Stimulated activated memory B cell treated with anti-CD40 and anti-IgM and Interleukin-4, amounts not matched to agents 10 μg/mL and 1 μg/mL and 100 μg/mL, for 72 hours (primary cell): Measurements from ENCODE around the gene MAN1A1.

Experiments
- ATAC-seq: fragments of 150-1000 bp; cut with Tn5 transposase; 2 replicates; pipeline ENCODE4 v1.10.0; 2021
- H3K27ac Mint-ChIP-seq: one replicate; pipeline ENCODE4 v1.8.0; 2022; ENCODE audit warnings: mild to moderate bottlenecking, mixed read lengths
- H3K27me3 Mint-ChIP-seq: one replicate; pipeline ENCODE4 v1.8.0; 2022; ENCODE audit warnings: mixed read lengths
- H3K36me3 Mint-ChIP-seq: one replicate; pipeline ENCODE4 v1.8.0; 2022; ENCODE audit warnings: mixed read lengths
- H3K4me1 Mint-ChIP-seq: one replicate; pipeline ENCODE4 v1.8.0; 2022; ENCODE audit warnings: mixed read lengths
- H3K4me3 Mint-ChIP-seq: one replicate; pipeline ENCODE4 v1.8.0; 2022; ENCODE audit warnings: mild to moderate bottlenecking, moderate library complexity, mixed read lengths
- H3K9me3 Mint-ChIP-seq: one replicate; pipeline ENCODE4 v1.8.0; 2022; ENCODE audit warnings: mixed read lengths

Gene MAN1A1

DNA sequence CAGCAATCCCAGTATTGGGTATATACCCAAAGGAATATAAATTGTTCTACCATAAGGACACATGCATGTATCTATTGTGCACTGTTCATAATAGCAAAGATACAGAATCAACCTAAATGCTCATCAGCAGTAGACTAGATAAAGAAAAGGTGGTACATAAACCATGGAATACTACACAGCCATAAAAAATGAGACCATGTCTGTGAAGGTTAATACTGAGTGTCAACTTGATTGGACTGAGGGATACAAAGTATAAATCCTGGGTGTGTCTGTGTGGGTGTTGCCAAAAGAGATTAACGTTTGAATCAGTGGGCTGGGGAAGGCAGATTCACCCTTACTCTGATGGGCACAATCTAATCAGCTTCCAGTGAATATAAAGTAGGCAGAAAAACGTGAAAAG is 86.9 kb downstream of the MAN1A1 start:
- no peak overlapping the region for H3K27ac Mint-ChIP-seq

GRCh38 chr6:119261944-119262284 is 87.6 kb downstream of the MAN1A1 start:
- ATAC-seq = no peak
- no peaks in the 10 kb centered on the region for H3K27me3 Mint-ChIP-seq
- H3K9me3 Mint-ChIP-seq = peaks cover 5% of the 10 kb centered on the region
- H3K4me3 Mint-ChIP-seq = no peak overlapping the region
- H3K36me3 Mint-ChIP-seq = peaks cover 23% of the 10 kb centered on the region
- no peak overlapping the region for H3K27ac Mint-ChIP-seq
- H3K4me1 Mint-ChIP-seq = no peaks in the 10 kb centered on the region

More for the DNA sequence above, 86.9 kb downstream of the MAN1A1 start:
- H3K4me1 Mint-ChIP-seq = peaks cover 3% of the 10 kb centered on the region
- no peak overlapping the region for H3K4me3 Mint-ChIP-seq
- peaks cover 5% of the 10 kb centered on the region for H3K9me3 Mint-ChIP-seq
- H3K36me3 Mint-ChIP-seq = peaks cover 20% of the 10 kb centered on the region
- no peaks in the 10 kb centered on the region for H3K27me3 Mint-ChIP-seq
- ATAC-seq = no peak

- no peaks in the 10 kb centered on the region for H3K4me1 Mint-ChIP-seq
- H3K4me3 Mint-ChIP-seq = no peak overlapping the region
- ATAC-seq = no peak
- peaks cover 36% of the 10 kb centered on the region for H3K36me3 Mint-ChIP-seq
- peaks cover 5% of the 10 kb centered on the region for H3K9me3 Mint-ChIP-seq
- no peaks in the 10 kb centered on the region for H3K27me3 Mint-ChIP-seq
- H3K27ac Mint-ChIP-seq = no peak overlapping the region
These were observed 90.5 kb downstream of the MAN1A1 start for GRCh38 chr6:119259027-119259426.

- Mint-ChIP-seq H3K9me3 (peaks cover 2% of the 10 kb centered on the region), H3K27ac (no peak overlapping the region), H3K27me3 (no peaks in the 10 kb centered on the region), H3K4me3 (no peak overlapping the region), H3K4me1 (no peaks in the 10 kb centered on the region), H3K36me3 (peaks cover 36% of the 10 kb centered on the region)
- no peak for ATAC-seq
These were observed 91.8 kb downstream of the MAN1A1 start for GRCh38 chr6:119257726-119258125.

DNA sequence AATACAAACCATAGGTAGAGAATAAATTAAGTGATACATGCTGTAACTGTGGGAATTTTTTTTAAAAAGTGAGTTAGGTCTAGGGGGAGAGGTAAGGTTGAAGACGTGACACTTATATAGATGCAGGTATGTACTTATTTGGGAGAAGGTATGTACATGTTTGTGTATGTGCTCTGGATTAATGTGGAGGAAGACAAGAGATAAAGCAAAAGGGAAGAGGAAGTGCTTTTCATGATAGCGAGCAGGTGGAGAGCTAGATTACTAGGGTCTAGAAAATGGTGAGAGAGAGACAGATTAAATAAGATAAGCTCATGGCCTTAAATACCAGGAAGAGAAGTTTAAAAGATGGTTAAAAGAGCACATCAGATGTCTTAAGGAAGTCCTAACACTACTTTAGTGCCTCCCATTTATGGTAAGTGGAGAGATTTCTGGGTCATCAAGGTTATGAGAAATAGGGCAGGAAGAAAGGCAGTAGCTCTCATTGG is 92.5 kb downstream of the MAN1A1 start:
- Mint-ChIP-seq H3K36me3 (peaks cover 40% of the 10 kb centered on the region), H3K4me3 (no peak overlapping the region), H3K27me3 (no peaks in the 10 kb centered on the region), H3K4me1 (no peaks in the 10 kb centered on the region), H3K9me3 (no peaks in the 10 kb centered on the region), H3K27ac (no peak overlapping the region)
- no peak for ATAC-seq

DNA sequence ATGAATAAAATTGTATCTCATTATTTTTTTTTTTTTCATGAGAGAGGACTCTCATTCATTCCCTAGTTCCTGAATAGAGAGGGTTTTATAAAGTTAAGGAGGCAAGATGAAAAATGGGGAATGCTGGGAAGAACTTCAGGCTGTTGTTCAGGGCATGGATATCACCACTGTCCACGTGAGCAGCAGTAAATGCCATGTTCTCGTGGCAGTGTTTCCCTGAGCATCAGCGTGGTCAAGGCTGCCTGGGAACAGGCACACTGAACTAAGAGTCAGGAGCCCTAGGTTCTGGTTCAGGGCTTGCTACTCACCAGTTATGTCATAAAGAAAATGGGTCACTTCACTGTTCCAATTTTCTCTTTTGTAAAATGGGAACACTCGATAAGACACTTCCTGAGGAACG is 93.2 kb downstream of the MAN1A1 start:
- no peaks in the 10 kb centered on the region for H3K4me1 Mint-ChIP-seq

GRCh38 chr6:119255492-119255891 is 94.1 kb downstream of the MAN1A1 start:
- H3K27ac Mint-ChIP-seq = no peak overlapping the region
- ATAC-seq = no peak
- no peak overlapping the region for H3K4me3 Mint-ChIP-seq
- no peaks in the 10 kb centered on the region for H3K4me1 Mint-ChIP-seq
- no peaks in the 10 kb centered on the region for H3K27me3 Mint-ChIP-seq
- no peaks in the 10 kb centered on the region for H3K9me3 Mint-ChIP-seq
- H3K36me3 Mint-ChIP-seq = peaks cover 49% of the 10 kb centered on the region

More for the DNA sequence above, 93.2 kb downstream of the MAN1A1 start:
- H3K4me3 Mint-ChIP-seq = no peak overlapping the region
- H3K36me3 Mint-ChIP-seq = peaks cover 40% of the 10 kb centered on the region
- H3K9me3 Mint-ChIP-seq = no peaks in the 10 kb centered on the region
- ATAC-seq = no peak
- H3K27me3 Mint-ChIP-seq = no peaks in the 10 kb centered on the region
- H3K27ac Mint-ChIP-seq = no peak overlapping the region

DNA sequence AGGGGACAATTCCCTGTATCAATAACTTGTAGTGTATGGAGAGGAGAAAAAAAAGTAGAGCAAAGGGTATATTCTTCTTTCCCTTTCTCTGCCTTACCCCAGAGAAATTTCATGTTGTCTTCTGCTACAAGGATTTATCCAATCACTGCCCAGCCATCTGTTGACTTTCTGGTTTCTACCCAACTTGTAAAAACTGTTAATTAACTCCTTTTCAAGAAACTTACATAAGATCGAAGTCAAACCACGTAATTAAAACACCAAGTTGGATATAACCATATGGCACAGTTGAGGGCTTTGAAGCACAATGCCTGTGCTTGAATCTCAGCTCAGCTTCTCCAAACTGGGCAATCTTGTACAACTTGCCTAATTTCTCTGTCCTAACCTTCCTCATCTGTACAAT is 99.5 kb downstream of the MAN1A1 start:
- Mint-ChIP-seq H3K9me3 (no peaks in the 10 kb centered on the region), H3K27me3 (no peaks in the 10 kb centered on the region), H3K27ac (no peak overlapping the region)

DNA sequence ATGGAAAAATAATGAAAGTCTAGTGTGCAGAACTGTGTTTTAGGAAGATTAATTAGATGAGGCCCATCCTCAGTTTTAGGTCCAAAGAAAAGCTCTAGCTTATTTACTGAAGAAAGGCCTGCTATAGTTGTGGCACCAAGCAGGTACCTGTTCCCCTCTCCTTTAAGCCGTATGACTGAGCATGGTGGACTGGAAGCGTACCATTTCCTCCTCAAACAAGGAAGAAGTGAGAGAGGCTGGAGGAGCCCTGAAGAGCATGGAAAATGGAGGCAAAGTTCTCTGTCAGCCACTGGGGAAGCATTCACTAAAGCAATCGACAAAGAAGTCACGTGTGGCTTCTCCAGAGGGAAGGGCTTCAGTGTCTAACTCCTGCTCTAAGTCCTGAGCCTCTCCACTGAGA is 100.2 kb downstream of the MAN1A1 start:
- H3K27me3 Mint-ChIP-seq = no peaks in the 10 kb centered on the region
- H3K4me3 Mint-ChIP-seq = no peak overlapping the region
- H3K4me1 Mint-ChIP-seq = no peaks in the 10 kb centered on the region
- ATAC-seq = no peak
- H3K27ac Mint-ChIP-seq = no peak overlapping the region
- H3K36me3 Mint-ChIP-seq = peaks cover 66% of the 10 kb centered on the region
- no peaks in the 10 kb centered on the region for H3K9me3 Mint-ChIP-seq

More for the DNA sequence above, 99.5 kb downstream of the MAN1A1 start:
- Mint-ChIP-seq H3K4me3 (no peak overlapping the region), H3K4me1 (no peaks in the 10 kb centered on the region), H3K36me3 (peaks cover 63% of the 10 kb centered on the region)
- no peak for ATAC-seq

DNA sequence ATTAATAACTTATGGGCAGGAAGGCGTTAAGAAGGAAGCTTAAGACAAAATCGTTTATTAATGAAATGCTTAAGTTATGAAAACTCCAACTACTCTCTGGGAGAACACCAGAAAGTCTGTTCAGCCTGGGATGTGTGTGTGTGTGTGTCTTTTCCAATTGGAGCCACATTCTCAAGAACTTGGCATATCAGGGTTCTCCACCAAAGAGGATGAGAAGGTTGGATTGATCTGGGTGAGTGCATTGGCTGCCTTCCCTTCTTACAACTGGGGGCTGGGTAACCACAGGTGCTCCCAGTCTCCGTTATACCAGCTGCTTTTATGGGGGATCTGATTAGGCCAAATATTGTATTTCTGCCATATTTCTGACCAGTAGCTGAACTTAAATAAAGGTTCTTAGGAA is 102.1 kb downstream of the MAN1A1 start:
- Mint-ChIP-seq H3K27me3 (no peaks in the 10 kb centered on the region), H3K4me1 (no peaks in the 10 kb centered on the region), H3K36me3 (peaks cover 51% of the 10 kb centered on the region), H3K4me3 (no peak overlapping the region), H3K9me3 (no peaks in the 10 kb centered on the region), H3K27ac (no peak overlapping the region)
- no peak for ATAC-seq

DNA sequence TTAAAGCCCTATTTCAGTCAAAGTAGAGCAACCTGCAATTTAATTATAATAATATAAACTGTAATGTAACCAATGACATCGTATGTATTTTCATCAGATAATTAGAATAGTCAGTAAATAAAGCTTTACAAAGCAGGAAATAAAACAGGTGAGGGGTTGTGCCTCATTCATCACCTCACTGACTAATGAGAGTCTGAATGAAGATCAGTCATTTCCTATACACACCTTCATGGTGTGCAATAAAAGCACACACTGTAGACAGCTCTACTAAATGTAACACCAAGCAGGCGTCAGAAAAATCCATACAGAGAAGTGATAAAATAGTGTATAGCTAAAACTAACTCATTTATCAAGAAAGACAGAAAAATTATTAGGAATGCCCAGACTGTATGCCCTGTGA is 105.9 kb downstream of the MAN1A1 start:
- H3K27ac Mint-ChIP-seq = no peak overlapping the region
- H3K36me3 Mint-ChIP-seq = peaks cover 21% of the 10 kb centered on the region
- H3K9me3 Mint-ChIP-seq = no peaks in the 10 kb centered on the region
- no peaks in the 10 kb centered on the region for H3K27me3 Mint-ChIP-seq
- no peak overlapping the region for H3K4me3 Mint-ChIP-seq
- H3K4me1 Mint-ChIP-seq = no peaks in the 10 kb centered on the region
- ATAC-seq = no peak

DNA sequence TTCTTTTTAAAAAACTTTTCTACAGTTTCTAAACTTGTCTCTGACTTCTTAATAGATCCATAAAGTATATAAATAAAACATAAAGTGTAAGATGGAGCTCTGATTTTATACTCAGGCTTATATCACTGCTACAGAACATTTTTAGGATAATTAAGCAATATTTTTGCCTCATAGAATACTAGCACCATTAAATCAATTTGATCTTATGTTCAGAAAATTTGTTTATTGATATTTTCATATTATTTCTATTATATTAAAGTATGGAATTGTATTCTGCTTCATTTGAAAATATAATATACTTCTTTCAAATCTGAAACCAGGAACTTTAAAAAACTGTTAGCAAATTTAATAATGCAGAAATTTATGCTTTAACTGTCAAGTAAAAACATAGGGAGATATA is 106.5 kb downstream of the MAN1A1 start:
- ATAC-seq = no peak
- Mint-ChIP-seq H3K9me3 (no peaks in the 10 kb centered on the region), H3K4me3 (no peak overlapping the region), H3K27ac (no peak overlapping the region), H3K27me3 (no peaks in the 10 kb centered on the region), H3K4me1 (no peaks in the 10 kb centered on the region), H3K36me3 (peaks cover 20% of the 10 kb centered on the region)

GRCh38 chr6:119241540-119242309 is 107.8 kb downstream of the MAN1A1 start:
- H3K4me1 Mint-ChIP-seq = no peaks in the 10 kb centered on the region
- H3K9me3 Mint-ChIP-seq = no peaks in the 10 kb centered on the region
- H3K36me3 Mint-ChIP-seq = peaks cover 21% of the 10 kb centered on the region
- no peak for ATAC-seq
- H3K27ac Mint-ChIP-seq = no peak overlapping the region
- H3K27me3 Mint-ChIP-seq = no peaks in the 10 kb centered on the region
- H3K4me3 Mint-ChIP-seq = no peak overlapping the region

- Mint-ChIP-seq H3K9me3 (no peaks in the 10 kb centered on the region), H3K4me1 (no peaks in the 10 kb centered on the region), H3K27ac (no peak overlapping the region), H3K27me3 (no peaks in the 10 kb centered on the region), H3K4me3 (no peak overlapping the region), H3K36me3 (peaks cover 22% of the 10 kb centered on the region)
- no peak for ATAC-seq
These were observed 108.5 kb downstream of the MAN1A1 start for GRCh38 chr6:119241111-119241465.

GRCh38 chr6:119240257-119241110 is 109.1 kb downstream of the MAN1A1 start:
- Mint-ChIP-seq H3K9me3 (no peaks in the 10 kb centered on the region), H3K4me3 (no peak overlapping the region), H3K36me3 (peaks cover 25% of the 10 kb centered on the region), H3K4me1 (no peaks in the 10 kb centered on the region), H3K27ac (no peak overlapping the region), H3K27me3 (no peaks in the 10 kb centered on the region)
- ATAC-seq = no peak
